ENCODE results near the gene SNX9. TPM values are rescaled to one million over a fixed set of nuclear protein-coding genes. Genes with fewer than 3 reads are reported as not detected.

SNX9 gene
- total RNA-seq, 1 experiment from 2014 or later: 31.3 TPM

- H4K8ac ChIP-seq (replicated peaks; ENCODE audit: insufficient read length, low read depth, low read length): no peak overlapping the region
- no peak overlapping the region for H3K4ac ChIP-seq (ENCODE audit: low read depth, low read length)
- H3K27ac ChIP-seq (ENCODE audit: insufficient read length, low read depth, low read length): no peak overlapping the region
- H3K23me2 ChIP-seq (ENCODE audit: insufficient read length, low read depth, low read length, poor library complexity, severe bottlenecking): peaks cover 11% of the 10 kb centered on the region
- H2BK20ac ChIP-seq (ENCODE audit: low read depth, low read length, poor library complexity, severe bottlenecking): no peak overlapping the region
- WGBS (ENCODE audit: extremely low coverage, insufficient read length, low lambda C conversion rate): no CpG with 5 or more reads among the region's 19 CpGs
- peak overlapping the region; percentile 73 to 75 for H3K4me3 Mint-ChIP-seq
- no peak overlapping the region for H3K23ac ChIP-seq (ENCODE audit: insufficient read length, low read depth, low read length)
- no peaks in the 10 kb centered on the region; a peak in 1 of 7 replicates for H3K36me3 Mint-ChIP-seq (ENCODE audit: insufficient read depth in 1 of 3, low read depth in 3 of 3)
- peak overlapping the region; percentile 12 for H3K56ac ChIP-seq (ENCODE audit: insufficient read length, low read depth, low read length)
- peaks cover 36 to 37% of the 10 kb centered on the region in 2 experiments for H3K4me1 Mint-ChIP-seq
- no peaks in the 10 kb centered on the region; the same call in 1 of the 2 replicates for H3K27me3 ChIP-seq (ENCODE audit: insufficient read depth, low read length)
- H2AFZ ChIP-seq (ENCODE audit: low read length): no peak overlapping the region
- no peak overlapping the region for H2BK15ac ChIP-seq (ENCODE audit: low read depth, low read length)
- H3K27ac Mint-ChIP-seq: no peak overlapping the region
- no peak overlapping the region for H2AK5ac ChIP-seq (ENCODE audit: insufficient read length, low read length)
- no peak overlapping the region for H4K91ac ChIP-seq (ENCODE audit: insufficient read length, low read depth, low read length)
- H3K9me3 ChIP-seq (ENCODE audit: control insufficient read depth, low read depth, low read length): no peaks in the 10 kb centered on the region
- H3K4me1 ChIP-seq (ENCODE audit: insufficient read depth, low read length): peaks cover 9% of the 10 kb centered on the region
- H3K79me1 ChIP-seq (ENCODE audit: insufficient read depth, low read depth, low read length, poor library complexity, severe bottlenecking): no peaks in the 10 kb centered on the region
- no peak overlapping the region for H4K5ac ChIP-seq (ENCODE audit: insufficient read length, low read depth, low read length)
- no peaks in the 10 kb centered on the region for H3K9me3 Mint-ChIP-seq
- DNase-seq: no peak
- H2BK5ac ChIP-seq (ENCODE audit: insufficient read length, low read length): no peak overlapping the region
- peak overlapping the region; percentile 55 for H3K18ac ChIP-seq (ENCODE audit: insufficient read length, low read depth, low read length)
- peaks cover 8% of the 10 kb centered on the region; the same call in 1 of the 2 replicates for H3K79me2 ChIP-seq (ENCODE audit: insufficient read depth, low read length)
- no peak overlapping the region for H2BK12ac ChIP-seq (ENCODE audit: insufficient read length, low read depth, low read length)
- H3K9ac ChIP-seq (ENCODE audit: extremely low read depth, insufficient read length, low read length): no peak overlapping the region
- no peak for TF ChIP-seq CTCF (conservative IDR thresholded peaks at IDR 0.05)
- peaks cover 37% of the 10 kb centered on the region for H3K27me3 Mint-ChIP-seq (ENCODE audit: low read depth)
- peak overlapping the region; percentile 54; the same call in 1 of the 2 replicates for H3K14ac ChIP-seq (ENCODE audit: insufficient read depth, low read length)
- no peak overlapping the region for H3T11ph ChIP-seq (ENCODE audit: low read length)
- no peak overlapping the region for H2BK120ac ChIP-seq (ENCODE audit: low read depth, low read length, poor library complexity, severe bottlenecking)
- H4K20me1 ChIP-seq (ENCODE audit: control insufficient read depth, insufficient read depth, insufficient read length): no peaks in the 10 kb centered on the region
- H3K4me2 ChIP-seq (ENCODE audit: insufficient read depth, insufficient read length, low read length): peak overlapping the region; percentile 72
These were observed 157.5 kb downstream of the SNX9 start for GRCh38 chr6:157980288-157981131.

Measured in H9 (cell line).